Left lung (tissue), 10 donors: Measurements from ENCODE around the gene KCNG2. TPM values are rescaled to one million over a fixed set of nuclear protein-coding genes. Genes with fewer than 3 reads are reported as not detected.

Experiments used
- ATAC-seq: fragments of 200-7000 bp; cut with Tn5 transposase; one replicate; pipeline ENCODE4 v1.9.1; 2020; ENCODE audit warnings: moderate library complexity
- DNase-seq, 4 donors: peaks; one replicate each; pipeline ENCODE4 v3.0.0-alpha.2; 2013 to 2020
- H3K27ac ChIP-seq, 2 donors: fragments of 200-600 bp; sonication (generic) in 1 of 2; one replicate each; pipeline versions ENCODE4 v1.5.0 to v1.8.0; 2020 to 2021
- H3K27me3 ChIP-seq, 2 donors: fragments of 200-600 bp; sonication (generic) in 1 of 2; one replicate each; pipeline versions ENCODE4 v1.5.0 to v1.8.0; 2020 to 2021
- H3K36me3 ChIP-seq, 2 donors: fragments of 200-600 bp; sonication (generic) in 1 of 2; one replicate each; pipeline versions ENCODE4 v1.5.0 to v1.8.0; 2020 to 2021
- H3K4me1 ChIP-seq, 2 donors: fragments of 200-600 bp; one replicate each; pipeline ENCODE4 v1.8.0; 2021
- H3K4me3 ChIP-seq, 2 donors: fragments of 200-600 bp; sonication (generic) in 1 of 2; one replicate each; pipeline versions ENCODE4 v1.5.0 to v1.8.0; 2020 to 2021; ENCODE audit warnings: mild to moderate bottlenecking in 1 of 2
- H3K9me3 ChIP-seq, 2 donors: fragments of 200-600 bp; sonication (generic) in 1 of 2; one replicate each; pipeline versions ENCODE4 v1.5.0 to v1.8.0; 2020 to 2021
- CTCF ChIP-seq, 2 donors: fragments of 200-600 bp; sonication (generic) in 1 of 2; IDR thresholded peaks; one replicate each; pipeline versions ENCODE4 v1.5.0 to v1.8.0; 2021; ENCODE audit warnings: antibody characterized with exemption in 2 of 2
- intact Hi-C, 2 donors: fragments of 100-400 bp; cut with DNase I; formaldehyde crosslinking; loops; one replicate each; pipeline versions ENCODE4 v1.11.2 to v1.14.2; 2022
- polyA plus RNA-seq, 6 donors: library from polyadenylated mRNA; unstranded; fragments of 120-200 nt; gene quantifications; one replicate each; pipeline ENCODE4 v1.2.1, GENCODE V29; 2013; ENCODE audit not compliant: insufficient read length in 6 of 6
- total RNA-seq, 2 donors: library from RNA; stranded (reverse); fragmentation: NEBNext Ultra II Directional; extraction: Animal tissue kit (Norgen Biotek cat#: 25700); gene quantifications; one replicate each; pipeline ENCODE4 v1.2.1, GENCODE V29; 2021
- donor health status: DM: no; HTN: yes; CAD: no.
- donor health status: DM: no; HTN: no; CAD: no.

Gene KCNG2
- total and polyA plus RNA-seq, 8 donors = 0.17 to 1.1 (median 0.31) TPM

GRCh38 chr18:79770826-79771225, 26.9 kb upstream of the KCNG2 start:
- H3K4me1 ChIP-seq = no peaks in the 10 kb centered on the region
- intact Hi-C loops = no loop called here
- peaks cover 0 to 18% of the 10 kb centered on the region in 2 donors for H3K9me3 ChIP-seq
- ATAC-seq (no peak), DNase-seq (peak in 1 of 4 donors; percentile 11)
- no peak for TF ChIP-seq CTCF (IDR thresholded peaks at IDR 0.05)
- H3K4me3 ChIP-seq = no peak overlapping the region
- H3K27me3 ChIP-seq = peaks cover 0 to 51% of the 10 kb centered on the region in 2 donors
- H3K27ac ChIP-seq = no peak overlapping the region
- no peaks in the 10 kb centered on the region for H3K36me3 ChIP-seq

- Histone ChIP-seq H3K27ac (no peak overlapping the region), H3K36me3 (no peaks in the 10 kb centered on the region), H3K4me3 (no peak overlapping the region), H3K27me3 (peaks cover 0 to 51% of the 10 kb centered on the region in 2 donors), H3K4me1 (no peaks in the 10 kb centered on the region), H3K9me3 (peaks cover 0 to 18% of the 10 kb centered on the region in 2 donors)
- no peak for TF ChIP-seq CTCF (IDR thresholded peaks at IDR 0.05)
- ATAC-seq = no peak
- peak in 1 of 4 donors; percentile 18 for DNase-seq
- intact Hi-C loops = no loop called here
Observed at GRCh38 chr18:79771446-79772107, 26.2 kb upstream of the KCNG2 start.

- Histone ChIP-seq H3K27ac (no peak overlapping the region), H3K4me3 (no peak overlapping the region), H3K36me3 (no peaks in the 10 kb centered on the region), H3K27me3 (peaks cover 0 to 52% of the 10 kb centered on the region in 2 donors), H3K4me1 (no peaks in the 10 kb centered on the region), H3K9me3 (peaks cover 0 to 15% of the 10 kb centered on the region in 2 donors)
- ATAC-seq = no peak
- intact Hi-C loops = no loop called here
- peak in 2 of 4 donors; percentile 27 to 56 for DNase-seq
- TF ChIP-seq CTCF (IDR thresholded peaks at IDR 0.05) = no peak
Observed at GRCh38 chr18:79772108-79772864, 25.5 kb upstream of the KCNG2 start.

GRCh38 chr18:79772865-79773696, 24.7 kb upstream of the KCNG2 start:
- intact Hi-C loops = no loop called here
- no peaks in the 10 kb centered on the region for H3K4me1 ChIP-seq
- no peak for DNase-seq
- H3K27ac ChIP-seq = no peak overlapping the region
- peaks cover 0 to 7% of the 10 kb centered on the region in 2 donors for H3K9me3 ChIP-seq
- H3K4me3 ChIP-seq = no peak overlapping the region
- no peaks in the 10 kb centered on the region for H3K36me3 ChIP-seq
- H3K27me3 ChIP-seq = peaks cover 0 to 60% of the 10 kb centered on the region in 2 donors
- TF ChIP-seq CTCF (IDR thresholded peaks at IDR 0.05) = no peak
- no peak for ATAC-seq
